ENCODE data around the gene EXD3.

Gene EXD3

GRCh38 chr9:137304383-137305059 is 118.4 kb downstream of the EXD3 start:
- DNase-seq (ENCODE audit: low read depth): peak; percentile 25
- no peak overlapping the region for H3K4me3 ChIP-seq (replicated peaks; ENCODE audit: low read depth, low read length)
- TF ChIP-seq CTCF (IDR thresholded peaks at IDR 0.05; ENCODE audit: low read length, missing control alignments): peak; percentile 25

GRCh38 chr9:137303893-137304382 is 119.0 kb downstream of the EXD3 start:
- no peak for DNase-seq (ENCODE audit: low read depth)
- H3K4me3 ChIP-seq (replicated peaks; ENCODE audit: low read depth, low read length): no peak overlapping the region
- TF ChIP-seq CTCF (IDR thresholded peaks at IDR 0.05; ENCODE audit: low read length, missing control alignments): no peak

GRCh38 chr9:137303151-137303892 is 119.6 kb downstream of the EXD3 start:
- no peak for DNase-seq (ENCODE audit: low read depth)

GRCh38 chr9:137302449-137303150 is 120.4 kb downstream of the EXD3 start:
- peak overlapping the region; percentile 43 for H3K4me3 ChIP-seq (replicated peaks; ENCODE audit: low read depth, low read length)
- DNase-seq (ENCODE audit: low read depth): no peak
- peak; percentile 37 for TF ChIP-seq CTCF (IDR thresholded peaks at IDR 0.05; ENCODE audit: low read length, missing control alignments)

More at GRCh38 chr9:137303151-137303892, 119.6 kb downstream of the EXD3 start:
- H3K4me3 ChIP-seq (replicated peaks; ENCODE audit: low read depth, low read length): no peak overlapping the region
- TF ChIP-seq CTCF (IDR thresholded peaks at IDR 0.05; ENCODE audit: low read length, missing control alignments): no peak

GRCh38 chr9:137302118-137302448 is 120.9 kb downstream of the EXD3 start, which contains the start of gene NRARP:
Gene NRARP, minus strand, starts transcription at chr9:137302271. Its CDS starts 343 bp downstream, at chr9:137301928.
- peak; percentile 83 for DNase-seq (ENCODE audit: low read depth)
- peak within 1 kb of the TSS; percentile 59 for H3K4me3 ChIP-seq (replicated peaks; ENCODE audit: low read depth, low read length)
- TF ChIP-seq CTCF (IDR thresholded peaks at IDR 0.05; ENCODE audit: low read length, missing control alignments): no peak

- TF ChIP-seq CTCF (IDR thresholded peaks at IDR 0.05; ENCODE audit: low read length, missing control alignments): no peak
- peak; percentile 58 for DNase-seq (ENCODE audit: low read depth)
- peak overlapping the region; percentile 59 for H3K4me3 ChIP-seq (replicated peaks; ENCODE audit: low read depth, low read length)
Measured at GRCh38 chr9:137301081-137301947, 121.6 kb downstream of the EXD3 start.

Data from fibroblast of pulmonary artery (primary cell).